ENCODE results near the gene ITGA1.
A peak's percentile ranks its signal among the peaks of the same experiment; 100 is the strongest.

ITGA1 gene

GRCh38 chr5:52906845-52907244 lies 119.1 kb downstream of the ITGA1 start:
- ATAC-seq (replicated peaks; ENCODE audit: extremely low read depth, poor library complexity, severe bottlenecking) (no peak), DNase-seq (ENCODE audit: low spot score in 2 of 2) (no peak)
- Mint-ChIP-seq H3K4me1 (peaks cover 5% of the 10 kb centered on the region), H3K27me3 (no peaks in the 10 kb centered on the region), H3K27ac (ENCODE audit: low read depth) (peak overlapping the region; percentile 32), H3K9me3 (no peaks in the 10 kb centered on the region), H3K36me3 (ENCODE audit: insufficient read depth) (no peaks in the 10 kb centered on the region), H3K4me3 (no peak overlapping the region)

- no peak overlapping the region for H3K27ac Mint-ChIP-seq (ENCODE audit: low read depth)
- H3K36me3 Mint-ChIP-seq (ENCODE audit: insufficient read depth): no peaks in the 10 kb centered on the region
- peaks cover 5% of the 10 kb centered on the region for H3K4me1 Mint-ChIP-seq
Measured at GRCh38 chr5:52909192-52909591, 121.5 kb downstream of the ITGA1 start.

DNA sequence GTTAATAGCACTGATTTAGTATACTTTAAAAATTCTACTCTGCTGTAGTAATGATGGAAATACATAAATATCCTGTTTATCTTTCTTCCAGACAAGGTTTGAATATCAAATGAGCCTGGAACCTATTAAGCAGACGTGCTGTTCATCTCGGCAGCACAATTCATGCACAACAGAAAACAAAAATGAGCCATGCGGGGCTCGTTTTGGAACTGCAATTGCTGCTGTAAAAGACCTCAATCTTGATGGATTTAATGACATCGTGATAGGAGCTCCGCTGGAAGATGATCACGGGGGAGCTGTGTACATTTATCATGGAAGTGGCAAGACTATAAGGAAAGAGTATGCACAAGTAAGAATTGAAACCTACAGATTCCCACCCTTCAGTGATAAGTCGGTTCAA lies 122.4 kb downstream of the ITGA1 start:
- H3K27ac Mint-ChIP-seq (ENCODE audit: low read depth): no peak overlapping the region
- no peaks in the 10 kb centered on the region for H3K27me3 Mint-ChIP-seq

More at GRCh38 chr5:52909192-52909591, 121.5 kb downstream of the ITGA1 start:
- ATAC-seq (replicated peaks; ENCODE audit: extremely low read depth, poor library complexity, severe bottlenecking): no peak
- DNase-seq (ENCODE audit: low spot score in 2 of 2): no peak
- Mint-ChIP-seq H3K9me3 (no peaks in the 10 kb centered on the region), H3K27me3 (no peaks in the 10 kb centered on the region), H3K4me3 (no peak overlapping the region)

GRCh38 chr5:52915176-52915875 lies 127.6 kb downstream of the ITGA1 start:
- Mint-ChIP-seq H3K4me1 (peaks cover 10% of the 10 kb centered on the region), H3K27me3 (no peaks in the 10 kb centered on the region)

More for the DNA sequence above, 122.4 kb downstream of the ITGA1 start:
- Mint-ChIP-seq H3K4me3 (no peak overlapping the region), H3K9me3 (no peaks in the 10 kb centered on the region), H3K36me3 (ENCODE audit: insufficient read depth) (peaks cover under 1% of the 10 kb centered on the region), H3K4me1 (peaks cover 8% of the 10 kb centered on the region)
- DNase-seq (ENCODE audit: low spot score in 2 of 2) (no peak), ATAC-seq (replicated peaks; ENCODE audit: extremely low read depth, poor library complexity, severe bottlenecking) (no peak)

DNA sequence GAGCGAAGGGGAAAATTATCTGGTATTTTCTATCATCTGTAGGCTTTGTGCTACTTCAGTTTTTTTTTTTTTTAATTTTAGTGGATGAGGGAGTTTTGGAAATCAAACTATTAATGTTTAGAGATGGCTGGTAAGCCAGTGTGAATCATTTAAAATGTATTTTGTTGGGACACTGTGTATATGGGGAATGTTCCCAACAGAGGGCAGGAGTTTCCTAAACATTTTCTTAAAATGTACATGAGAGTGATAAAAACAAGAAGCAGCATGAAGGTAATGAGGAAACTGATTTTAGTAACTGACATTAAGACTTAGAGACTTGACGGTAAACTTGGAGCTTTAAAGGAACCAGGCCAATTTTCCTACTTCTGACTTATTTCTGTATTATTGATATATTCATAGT lies 133.2 kb downstream of the ITGA1 start:
- no peak for DNase-seq (ENCODE audit: low spot score in 2 of 2)
- Mint-ChIP-seq H3K4me1 (no peaks in the 10 kb centered on the region), H3K9me3 (no peaks in the 10 kb centered on the region), H3K4me3 (no peak overlapping the region), H3K27ac (ENCODE audit: low read depth) (no peak overlapping the region), H3K36me3 (ENCODE audit: insufficient read depth) (no peaks in the 10 kb centered on the region), H3K27me3 (no peaks in the 10 kb centered on the region)
- no peak for ATAC-seq (replicated peaks; ENCODE audit: extremely low read depth, poor library complexity, severe bottlenecking)

More at GRCh38 chr5:52915176-52915875, 127.6 kb downstream of the ITGA1 start:
- peak overlapping the region; percentile 7 for H3K27ac Mint-ChIP-seq (ENCODE audit: low read depth)
- DNase-seq (ENCODE audit: low spot score in 2 of 2) (peak in 1 of 2 donors; percentile 34), ATAC-seq (replicated peaks; ENCODE audit: extremely low read depth, poor library complexity, severe bottlenecking) (peak; percentile 82)
- H3K4me3 Mint-ChIP-seq: no peak overlapping the region
- H3K9me3 Mint-ChIP-seq: no peaks in the 10 kb centered on the region
- H3K36me3 Mint-ChIP-seq (ENCODE audit: insufficient read depth): peaks cover 3% of the 10 kb centered on the region

GRCh38 chr5:52922384-52922783 lies 134.7 kb downstream of the ITGA1 start:
- ATAC-seq (replicated peaks; ENCODE audit: extremely low read depth, poor library complexity, severe bottlenecking): no peak
- no peak for DNase-seq (ENCODE audit: low spot score in 2 of 2)

GRCh38 chr5:52924456-52924855 lies 136.7 kb downstream of the ITGA1 start:
- Mint-ChIP-seq H3K36me3 (ENCODE audit: insufficient read depth) (no peaks in the 10 kb centered on the region), H3K4me1 (no peaks in the 10 kb centered on the region), H3K4me3 (no peak overlapping the region), H3K9me3 (no peaks in the 10 kb centered on the region), H3K27ac (ENCODE audit: low read depth) (no peak overlapping the region), H3K27me3 (no peaks in the 10 kb centered on the region)
- ATAC-seq (replicated peaks; ENCODE audit: extremely low read depth, poor library complexity, severe bottlenecking) (no peak), DNase-seq (ENCODE audit: low spot score in 2 of 2) (no peak)

More at GRCh38 chr5:52922384-52922783, 134.7 kb downstream of the ITGA1 start:
- Mint-ChIP-seq H3K36me3 (ENCODE audit: insufficient read depth) (no peaks in the 10 kb centered on the region), H3K4me1 (no peaks in the 10 kb centered on the region), H3K9me3 (no peaks in the 10 kb centered on the region), H3K27me3 (no peaks in the 10 kb centered on the region), H3K27ac (ENCODE audit: low read depth) (no peak overlapping the region), H3K4me3 (no peak overlapping the region)

- no peak for ATAC-seq (replicated peaks; ENCODE audit: extremely low read depth, poor library complexity, severe bottlenecking)
- H3K4me1 Mint-ChIP-seq: no peaks in the 10 kb centered on the region
- no peaks in the 10 kb centered on the region for H3K27me3 Mint-ChIP-seq
- H3K9me3 Mint-ChIP-seq: no peaks in the 10 kb centered on the region
- H3K27ac Mint-ChIP-seq (ENCODE audit: low read depth): no peak overlapping the region
- no peak for DNase-seq (ENCODE audit: low spot score in 2 of 2)
- no peak overlapping the region for H3K4me3 Mint-ChIP-seq
- H3K36me3 Mint-ChIP-seq (ENCODE audit: insufficient read depth): no peaks in the 10 kb centered on the region
Measured at GRCh38 chr5:52925001-52925400, 137.3 kb downstream of the ITGA1 start.

DNA sequence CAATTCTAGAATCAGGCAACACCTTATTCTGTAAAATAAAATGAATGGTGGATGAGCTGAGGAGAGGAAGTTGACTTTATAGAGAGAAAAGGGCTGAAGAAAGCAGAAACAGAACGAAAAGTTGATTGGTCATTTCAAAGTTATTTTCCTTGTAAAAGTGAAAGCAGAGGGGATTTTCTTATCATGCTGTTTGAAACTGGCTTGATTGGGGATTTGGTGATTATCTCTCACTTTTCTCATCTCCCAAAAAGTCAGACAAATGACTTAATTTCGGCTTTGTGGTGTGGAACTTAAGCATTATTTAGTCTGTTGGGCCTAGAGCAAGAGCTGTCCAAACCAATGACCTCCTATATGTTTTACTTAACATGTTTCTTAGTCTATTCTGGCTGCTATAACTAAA lies 141.0 kb downstream of the ITGA1 start:
- H3K27me3 Mint-ChIP-seq: no peaks in the 10 kb centered on the region
- no peaks in the 10 kb centered on the region for H3K36me3 Mint-ChIP-seq (ENCODE audit: insufficient read depth)
- H3K9me3 Mint-ChIP-seq: no peaks in the 10 kb centered on the region
- H3K27ac Mint-ChIP-seq (ENCODE audit: low read depth): no peak overlapping the region
- no peak for DNase-seq (ENCODE audit: low spot score in 2 of 2)
- H3K4me1 Mint-ChIP-seq: no peaks in the 10 kb centered on the region
- no peak for ATAC-seq (replicated peaks; ENCODE audit: extremely low read depth, poor library complexity, severe bottlenecking)
- H3K4me3 Mint-ChIP-seq: no peak overlapping the region

DNA sequence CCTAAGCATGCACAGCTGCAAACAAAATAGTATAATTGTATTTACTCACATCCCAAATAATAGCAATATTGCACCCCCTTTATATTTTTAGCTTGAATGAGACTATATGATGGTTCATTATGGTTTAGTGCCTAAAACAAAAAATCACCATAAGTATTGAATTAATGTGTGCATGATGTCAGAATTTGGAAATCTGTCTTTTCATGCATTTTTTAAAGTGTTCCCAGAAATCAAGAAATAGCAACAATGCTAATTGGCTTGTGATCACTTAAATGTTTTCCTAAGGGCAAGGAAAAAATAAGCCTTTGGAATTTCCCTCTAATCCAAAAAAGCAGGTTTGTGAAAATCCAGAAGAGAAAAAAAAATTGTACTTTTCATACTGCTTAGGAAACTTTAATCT lies 150.5 kb downstream of the ITGA1 start:
- H3K4me1 Mint-ChIP-seq: no peaks in the 10 kb centered on the region
- no peak overlapping the region for H3K4me3 Mint-ChIP-seq
- no peaks in the 10 kb centered on the region for H3K36me3 Mint-ChIP-seq (ENCODE audit: insufficient read depth)
- no peak for DNase-seq (ENCODE audit: low spot score in 2 of 2)
- no peak for ATAC-seq (replicated peaks; ENCODE audit: extremely low read depth, poor library complexity, severe bottlenecking)
- no peak overlapping the region for H3K27ac Mint-ChIP-seq (ENCODE audit: low read depth)
- no peaks in the 10 kb centered on the region for H3K9me3 Mint-ChIP-seq
- no peaks in the 10 kb centered on the region for H3K27me3 Mint-ChIP-seq

- H3K9me3 Mint-ChIP-seq: no peaks in the 10 kb centered on the region
- no peak overlapping the region for H3K27ac Mint-ChIP-seq (ENCODE audit: low read depth)
- no peak for DNase-seq (ENCODE audit: low spot score in 2 of 2)
- H3K4me3 Mint-ChIP-seq: no peak overlapping the region
- H3K36me3 Mint-ChIP-seq (ENCODE audit: insufficient read depth): no peaks in the 10 kb centered on the region
- H3K27me3 Mint-ChIP-seq: no peaks in the 10 kb centered on the region
- peaks cover 1% of the 10 kb centered on the region for H3K4me1 Mint-ChIP-seq
- peak; percentile 32 for ATAC-seq (replicated peaks; ENCODE audit: extremely low read depth, poor library complexity, severe bottlenecking)
Measured at GRCh38 chr5:52943285-52943684, 155.6 kb downstream of the ITGA1 start.

GRCh38 chr5:52943808-52944207 lies 156.1 kb downstream of the ITGA1 start:
- no peaks in the 10 kb centered on the region for H3K9me3 Mint-ChIP-seq
- no peak overlapping the region for H3K4me3 Mint-ChIP-seq
- no peaks in the 10 kb centered on the region for H3K27me3 Mint-ChIP-seq
- ATAC-seq (replicated peaks; ENCODE audit: extremely low read depth, poor library complexity, severe bottlenecking) (no peak), DNase-seq (ENCODE audit: low spot score in 2 of 2) (no peak)
- H3K36me3 Mint-ChIP-seq (ENCODE audit: insufficient read depth): no peaks in the 10 kb centered on the region
- H3K27ac Mint-ChIP-seq (ENCODE audit: low read depth): peak overlapping the region; percentile 38
- H3K4me1 Mint-ChIP-seq: peaks cover 6% of the 10 kb centered on the region

GRCh38 chr5:52945040-52945439 lies 157.3 kb downstream of the ITGA1 start:
- peaks cover 7% of the 10 kb centered on the region for H3K4me1 Mint-ChIP-seq
- no peak for DNase-seq (ENCODE audit: low spot score in 2 of 2)
- H3K27me3 Mint-ChIP-seq: no peaks in the 10 kb centered on the region
- no peaks in the 10 kb centered on the region for H3K36me3 Mint-ChIP-seq (ENCODE audit: insufficient read depth)
- H3K27ac Mint-ChIP-seq (ENCODE audit: low read depth): peak overlapping the region; percentile 67
- ATAC-seq (replicated peaks; ENCODE audit: extremely low read depth, poor library complexity, severe bottlenecking): no peak
- H3K4me3 Mint-ChIP-seq: peak overlapping the region; percentile 60
- H3K9me3 Mint-ChIP-seq: no peaks in the 10 kb centered on the region
